Mucosa of gallbladder (tissue), 1 donor: ENCODE data around the gene ITGA4. TPM values are rescaled to one million over a fixed set of nuclear protein-coding genes. Genes with fewer than 3 reads are reported as not detected.
A peak's percentile ranks its signal among the peaks of the same experiment; 100 is the strongest.

ENCODE experiments used
- DNase-seq: peaks from one replicate; pipeline ENCODE4 v3.0.0-alpha.2; 2020; ENCODE audit warnings: low spot score
- total RNA-seq: library from RNA; stranded (reverse); gene quantifications from one replicate; pipeline ENCODE4 v1.2.1, GENCODE V29; 2021
- donor health status: DM: no; HTN: no; CAD: no.

The ITGA4 gene
- total RNA-seq, 1 donor from 2014 or later: 12.3 TPM

DNA sequence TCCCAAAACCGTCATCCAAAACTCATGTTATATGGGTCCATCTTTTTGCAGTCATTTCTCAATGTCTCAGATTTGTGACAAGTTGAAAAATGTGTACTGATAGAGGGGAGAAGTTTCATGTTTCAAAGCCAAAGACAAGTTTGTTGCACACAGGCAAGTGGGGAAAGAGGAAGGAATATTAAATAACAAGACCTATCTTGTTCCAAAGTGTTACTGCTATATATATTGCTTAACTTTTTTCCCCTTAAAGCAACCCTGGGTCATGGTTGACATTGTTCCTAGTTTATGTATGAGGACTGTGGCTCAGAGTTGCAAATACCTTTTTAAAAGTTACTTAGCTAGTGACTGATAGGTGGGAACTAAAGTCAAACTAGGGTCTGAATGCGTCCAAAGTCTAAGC, 1.7 kb downstream of the ITGA4 start:
- no peak for DNase-seq

DNA sequence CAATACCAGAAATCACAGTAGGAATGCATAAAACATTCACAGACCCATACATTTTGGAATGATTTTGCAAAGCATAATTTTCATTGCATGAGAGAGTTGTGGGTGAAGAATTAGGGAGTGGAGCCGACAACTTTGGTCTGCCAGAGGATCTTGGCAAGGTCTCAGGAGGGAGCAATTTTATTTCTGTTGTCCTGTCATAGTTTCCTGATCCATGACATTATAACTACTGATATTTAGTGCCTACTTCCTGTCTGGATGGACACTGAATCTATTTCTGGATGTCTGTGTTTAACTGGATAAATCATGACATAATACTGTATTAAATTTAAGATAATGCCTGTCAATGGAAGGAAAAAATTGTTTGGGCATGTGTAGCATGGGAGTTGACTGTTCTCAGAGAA, 2.4 kb downstream of the ITGA4 start:
- no peak for DNase-seq

DNA sequence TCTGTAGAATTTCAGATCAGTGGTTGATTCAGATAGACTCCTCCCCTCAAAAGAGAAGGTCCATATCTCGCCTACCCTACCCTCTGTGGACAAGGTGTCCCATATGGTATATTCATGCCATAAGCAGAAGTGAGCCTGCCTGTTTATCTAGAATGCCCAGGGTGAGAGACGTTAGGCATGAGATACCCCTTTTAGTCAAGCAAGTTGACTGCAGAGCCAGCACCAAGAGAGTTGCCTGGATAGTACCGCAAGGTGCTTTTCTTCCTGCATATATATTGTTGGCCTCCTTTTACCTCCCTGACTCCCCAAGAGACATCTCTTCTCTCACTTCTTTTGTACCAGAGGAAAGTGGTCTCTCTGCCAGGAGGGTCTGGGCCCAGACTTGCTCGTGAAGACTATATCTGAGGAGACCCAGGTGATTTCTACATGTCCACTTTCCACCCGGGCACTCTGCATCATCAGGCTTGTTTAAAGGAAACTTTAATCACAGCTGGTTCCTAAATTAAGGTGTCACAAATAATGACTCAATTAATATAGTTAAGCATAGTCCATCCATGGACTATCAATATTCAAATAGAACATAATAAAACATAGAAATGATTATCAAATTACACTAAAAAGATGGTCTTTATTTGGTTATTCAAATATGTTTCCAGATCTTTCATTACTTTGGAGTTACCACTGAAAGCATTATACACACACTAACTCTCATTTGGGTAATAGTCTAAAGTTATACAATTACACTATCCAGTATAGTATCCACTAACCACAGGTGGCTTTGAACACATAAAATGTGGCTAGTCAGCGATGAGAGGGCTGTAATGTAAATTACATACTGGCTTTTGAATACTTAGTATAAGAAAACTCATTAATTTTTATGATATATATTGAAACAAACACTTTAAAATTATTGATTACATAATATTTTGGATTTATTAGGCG, 4.1 kb downstream of the ITGA4 start:
- no peak for DNase-seq

DNA sequence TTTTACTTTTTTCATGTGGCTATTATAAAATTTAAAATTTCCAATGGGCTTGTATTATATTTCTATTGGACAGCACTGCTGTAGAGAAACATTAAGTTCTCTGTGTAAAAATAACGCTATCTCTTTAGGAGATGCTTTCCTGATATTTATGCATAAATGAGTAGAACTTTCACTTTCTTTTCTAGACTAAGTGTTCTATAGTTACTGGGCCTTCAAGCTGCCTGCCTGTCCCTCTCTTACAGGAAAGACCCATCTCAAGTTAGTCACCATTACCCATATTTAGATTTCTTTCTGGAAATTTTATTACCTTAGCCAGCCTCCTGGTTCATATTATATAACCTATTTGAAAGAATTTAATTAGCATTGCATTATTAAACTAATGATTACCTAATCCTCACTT, 4.8 kb downstream of the ITGA4 start:
- no peak for DNase-seq

DNA sequence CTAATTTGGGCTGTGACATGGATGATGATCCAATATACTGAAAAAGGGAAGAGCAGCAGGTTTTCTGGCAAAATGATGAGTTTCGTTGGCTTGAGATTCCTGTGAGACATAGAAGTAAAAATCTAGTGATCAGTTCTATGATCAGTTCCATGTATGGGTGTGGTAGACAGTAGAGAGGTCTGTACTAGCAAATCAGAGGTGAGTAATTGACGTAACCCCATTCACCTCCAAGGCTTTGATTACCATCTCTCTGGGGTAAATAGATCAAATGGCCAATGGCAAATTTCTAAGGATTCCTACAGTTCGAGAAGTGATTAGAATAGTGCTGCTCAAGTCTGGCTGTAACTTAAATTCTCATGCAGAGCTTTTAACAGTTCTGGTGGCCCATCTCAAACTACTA, 6.4 kb downstream of the ITGA4 start:
- no peak for DNase-seq

DNA sequence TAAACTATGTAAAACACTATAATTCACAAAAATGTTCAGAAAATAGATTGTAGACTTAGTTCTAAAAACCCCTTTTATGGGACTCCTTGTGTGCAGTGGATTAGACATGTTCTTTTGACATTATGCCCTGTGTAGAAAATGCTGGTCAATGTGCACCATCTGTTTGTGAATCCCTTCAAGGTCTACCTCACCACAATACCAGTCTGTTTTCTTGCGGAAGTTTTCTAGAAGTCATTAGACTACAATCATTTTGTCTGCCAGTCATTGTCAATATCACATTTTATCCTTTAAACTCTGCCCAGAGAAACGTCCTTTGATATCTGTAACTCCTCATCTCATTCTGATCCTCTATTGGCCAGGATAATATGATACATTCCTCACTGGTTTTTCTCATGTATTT, 7.8 kb downstream of the ITGA4 start:
- no peak for DNase-seq

DNA sequence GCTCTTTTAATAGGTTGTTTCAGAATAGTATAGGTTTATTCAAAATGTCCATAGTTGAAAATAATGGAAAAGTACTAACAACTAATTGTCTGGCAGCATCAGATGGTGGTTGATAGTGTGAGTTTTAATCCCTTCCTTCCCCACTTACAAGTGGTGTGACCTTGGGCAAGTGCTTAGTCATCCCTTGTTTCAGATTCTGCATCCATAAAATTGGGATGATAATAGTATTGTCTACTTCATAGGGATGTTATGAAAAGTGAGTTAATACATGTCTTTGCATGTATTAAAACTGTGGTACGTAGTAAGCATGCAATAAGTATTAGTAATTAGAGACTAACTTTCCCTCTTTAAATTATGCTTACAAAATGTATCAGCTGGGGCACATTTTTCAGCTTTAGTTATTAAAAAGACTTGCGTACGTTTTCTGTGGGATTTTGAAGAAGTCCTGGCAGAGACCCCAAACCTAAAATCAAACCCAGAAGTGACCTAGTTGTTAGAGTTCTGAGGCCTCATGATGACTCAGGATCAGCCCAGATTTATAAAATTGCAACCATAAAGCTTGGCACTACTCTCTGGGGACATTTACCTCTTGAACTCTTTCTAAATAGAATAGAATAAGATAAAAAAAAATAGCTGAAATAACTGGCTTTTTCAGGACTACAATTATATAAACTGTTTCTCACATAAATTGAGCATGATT, 8.6 kb downstream of the ITGA4 start:
- no peak for DNase-seq

DNA sequence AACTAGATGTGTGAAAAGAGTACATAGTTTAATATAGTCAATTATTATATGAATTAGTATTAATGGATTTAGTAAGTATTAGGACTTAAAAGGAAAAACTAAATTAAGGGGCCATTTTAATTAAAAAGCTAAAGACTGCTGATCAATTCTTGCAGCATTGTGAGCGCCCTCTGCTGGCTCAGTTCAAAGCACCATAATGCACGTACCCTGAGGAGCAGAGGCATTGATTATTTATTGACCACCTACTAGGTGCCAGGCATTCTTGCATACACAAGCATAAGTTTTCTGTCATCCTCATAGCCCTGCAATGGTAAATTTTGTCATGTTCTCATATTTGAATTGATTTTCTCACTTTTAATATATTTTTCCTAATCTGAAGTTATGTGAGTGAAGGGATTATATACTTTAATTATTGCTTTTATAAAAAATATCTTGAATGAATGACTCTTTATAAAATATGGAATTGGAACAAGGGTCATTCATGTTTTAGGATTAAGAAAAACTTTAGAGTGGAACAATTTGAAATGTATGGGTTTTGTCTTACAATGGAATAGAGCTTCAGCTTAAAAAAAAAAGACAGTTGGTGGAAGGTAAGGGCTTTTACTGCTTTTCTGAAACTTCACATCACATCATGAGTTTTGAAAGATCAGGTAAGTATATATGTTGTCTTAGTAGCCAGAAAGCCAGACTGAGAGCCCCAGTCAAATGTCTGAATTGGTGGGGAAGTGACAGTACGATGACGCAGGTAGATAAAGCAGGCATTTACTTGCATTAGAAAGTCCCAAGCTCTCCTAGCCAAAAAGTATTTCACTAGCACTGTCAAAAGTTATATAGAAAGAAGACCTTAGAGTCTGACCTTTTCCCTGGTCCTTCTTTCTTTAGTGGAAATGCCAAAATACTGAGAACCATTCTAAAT, 9.7 kb downstream of the ITGA4 start:
- peak; percentile 74 for DNase-seq

DNA sequence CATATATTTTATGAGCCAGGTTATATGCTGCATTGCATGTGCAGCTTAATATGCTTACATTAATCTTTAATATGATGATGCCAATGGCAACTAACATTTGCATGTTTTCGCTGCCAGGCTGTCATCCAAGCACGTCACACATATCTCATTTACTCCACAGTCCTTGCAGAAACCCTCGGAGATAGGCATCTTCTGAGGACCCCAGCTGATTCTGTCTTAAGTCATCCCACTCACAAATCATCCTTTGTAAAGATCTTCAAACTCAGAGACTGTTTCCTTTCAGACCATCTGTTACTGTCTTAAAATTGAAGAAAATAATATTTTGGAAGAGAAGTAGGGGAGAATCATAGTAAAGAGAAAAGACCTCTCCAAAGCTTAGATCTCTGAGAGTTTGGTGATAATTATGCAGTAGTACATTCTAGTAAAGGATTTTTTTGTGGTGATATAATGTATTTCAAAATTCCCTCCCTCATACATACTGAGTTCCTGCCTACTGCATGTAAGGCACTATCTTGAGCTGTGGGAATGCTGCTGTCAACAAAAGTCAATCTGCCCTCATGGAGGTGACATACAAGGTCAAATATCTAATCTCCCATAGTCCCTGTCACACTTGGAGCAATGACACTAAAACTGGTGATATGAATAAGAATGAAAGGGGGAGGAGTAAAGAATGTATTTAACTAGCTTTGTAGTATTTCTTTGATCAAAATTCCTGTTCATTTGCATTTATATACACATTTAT, 11.0 kb downstream of the ITGA4 start:
- no peak for DNase-seq

DNA sequence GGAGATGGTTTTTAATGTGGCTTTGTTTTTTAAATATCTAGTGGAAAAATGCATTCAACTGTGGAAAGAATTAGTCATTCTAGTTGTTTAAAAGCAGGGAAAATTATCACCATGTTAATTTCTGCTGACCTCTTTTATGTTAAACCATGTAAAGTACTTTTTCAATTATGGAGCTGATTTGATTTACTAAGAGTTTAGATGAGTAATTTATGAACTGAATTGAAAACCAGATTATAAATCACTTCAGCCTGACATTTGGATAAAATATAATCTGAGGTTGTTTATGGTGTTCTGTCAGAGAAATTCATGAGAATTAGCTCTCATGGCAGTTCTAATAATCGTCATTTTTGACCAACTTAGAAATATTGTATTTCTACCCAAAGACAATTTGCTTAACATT, 11.6 kb downstream of the ITGA4 start:
- DNase-seq: no peak

DNA sequence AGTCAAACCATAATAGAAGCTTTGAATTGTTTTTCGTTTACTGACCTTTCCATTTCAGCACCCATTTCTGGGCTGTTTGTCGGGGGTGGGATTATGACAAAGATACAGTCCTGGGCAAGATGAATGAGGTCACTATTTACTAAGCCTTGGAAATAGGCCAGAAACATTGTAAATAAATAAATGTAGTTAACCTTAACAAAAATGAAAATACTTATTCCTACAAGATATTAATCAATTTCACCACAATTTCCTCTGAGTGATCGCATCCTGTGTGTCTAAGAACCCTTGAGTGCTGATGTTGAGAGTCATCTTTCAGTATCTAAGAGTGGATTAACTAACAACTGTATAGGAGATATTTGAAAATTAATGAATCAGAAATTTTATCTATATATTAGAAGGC, 14.0 kb downstream of the ITGA4 start:
- DNase-seq: no peak

DNA sequence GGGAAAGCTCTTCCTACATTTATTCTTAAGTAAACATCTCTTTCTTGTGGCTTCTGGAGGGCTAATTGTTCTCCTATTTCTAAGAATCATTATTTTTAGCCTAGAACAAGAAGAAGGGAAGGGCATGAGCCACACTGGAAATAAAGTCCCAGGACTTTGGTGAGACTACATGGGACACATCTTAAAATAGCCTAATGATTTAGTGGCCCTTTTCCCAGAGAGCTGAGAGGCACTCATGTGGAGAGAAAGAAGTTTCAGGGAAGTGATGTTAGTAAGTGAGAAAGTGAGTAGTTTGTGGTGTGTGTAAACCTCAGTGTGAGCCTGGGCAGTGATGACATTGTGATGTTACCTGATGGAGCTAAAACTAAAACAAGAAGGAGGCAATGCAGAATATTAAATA, 14.6 kb downstream of the ITGA4 start:
- no peak for DNase-seq

DNA sequence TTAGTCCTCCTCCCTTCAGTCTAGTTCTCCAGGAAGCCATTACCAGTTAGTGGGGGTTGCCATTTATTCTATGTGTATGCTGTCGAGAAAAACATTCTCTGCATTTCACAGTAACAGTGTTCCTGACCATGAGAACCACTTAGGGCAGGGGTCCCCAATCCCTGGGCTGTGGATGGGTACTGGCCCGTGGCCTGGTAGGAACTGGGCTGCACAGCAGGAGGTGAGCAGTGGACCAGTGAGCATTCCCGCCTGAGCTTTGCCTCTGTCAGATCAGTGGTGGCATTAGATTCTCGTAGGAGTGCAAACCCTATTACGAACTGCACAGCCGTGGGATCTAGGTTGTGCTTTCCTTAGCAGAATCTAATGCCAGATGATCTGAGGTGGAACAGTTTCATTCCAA, 15.8 kb downstream of the ITGA4 start:
- no peak for DNase-seq

DNA sequence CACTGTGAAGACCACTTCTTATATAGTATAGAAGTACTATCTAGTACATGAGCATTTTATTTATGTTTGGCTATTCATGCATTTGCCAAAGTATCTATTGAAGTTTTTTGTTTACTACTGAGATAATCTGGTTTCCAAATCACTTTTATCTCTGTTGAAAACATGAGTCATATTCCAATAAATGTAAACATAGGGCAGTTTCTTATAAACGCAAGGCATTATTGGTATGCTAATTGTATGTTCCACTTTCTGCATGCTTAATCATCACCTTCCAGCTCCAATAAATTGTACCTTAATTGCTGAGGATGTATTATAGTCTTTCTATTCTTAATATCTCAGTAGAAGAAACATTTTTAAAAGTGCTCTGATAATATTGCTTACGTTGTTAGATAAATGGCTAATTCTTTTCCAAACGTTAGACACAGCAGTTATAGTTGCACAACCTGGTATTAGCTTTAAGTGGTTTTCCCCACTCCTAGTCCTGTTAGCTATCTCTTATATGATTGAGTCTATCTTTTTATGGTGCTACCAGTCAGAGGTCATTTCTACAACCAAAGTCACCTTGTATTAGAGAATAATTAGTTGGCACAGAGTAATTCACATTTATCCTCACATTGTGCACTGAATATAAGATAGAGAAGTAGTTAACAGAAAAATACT, 17.2 kb downstream of the ITGA4 start:
- no peak for DNase-seq

DNA sequence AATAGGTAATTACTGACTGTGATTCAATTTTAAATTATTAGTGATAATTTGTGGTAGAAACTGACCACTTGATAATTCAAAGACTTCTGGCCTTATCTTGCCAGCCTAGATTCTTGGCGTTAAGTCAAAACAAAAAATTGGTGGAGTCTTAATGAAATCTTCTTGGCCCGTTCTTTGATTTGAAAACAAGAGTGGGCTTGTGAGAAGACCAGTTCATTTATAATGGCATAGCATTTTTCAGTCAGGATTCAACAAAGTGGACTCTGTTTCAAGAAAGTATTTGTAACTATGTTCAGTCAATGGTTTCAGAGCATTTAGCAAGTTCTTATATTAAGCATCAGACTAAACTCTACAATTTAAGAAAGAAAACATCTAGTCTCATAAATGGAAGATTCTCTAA, 26.0 kb downstream of the ITGA4 start:
- no peak for DNase-seq

DNA sequence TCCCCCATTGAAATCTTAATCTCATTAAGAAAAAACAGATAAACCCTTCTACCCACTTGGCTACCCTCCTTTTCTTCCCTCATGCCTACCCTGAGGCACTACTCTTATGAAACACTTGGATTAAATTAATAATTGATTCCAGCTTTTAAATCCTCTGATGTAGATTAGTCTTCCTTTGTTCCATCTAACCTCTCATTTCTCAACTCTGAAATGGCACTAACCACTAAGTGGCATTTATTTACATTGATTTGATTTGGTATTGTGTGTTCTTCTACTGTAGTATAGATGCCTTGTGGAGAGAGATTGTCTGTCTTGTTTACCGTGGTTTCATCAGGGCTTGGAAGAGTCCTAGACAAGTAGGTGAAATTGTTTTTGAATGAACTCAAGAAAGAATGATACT, 26.7 kb downstream of the ITGA4 start:
- no peak for DNase-seq

DNA sequence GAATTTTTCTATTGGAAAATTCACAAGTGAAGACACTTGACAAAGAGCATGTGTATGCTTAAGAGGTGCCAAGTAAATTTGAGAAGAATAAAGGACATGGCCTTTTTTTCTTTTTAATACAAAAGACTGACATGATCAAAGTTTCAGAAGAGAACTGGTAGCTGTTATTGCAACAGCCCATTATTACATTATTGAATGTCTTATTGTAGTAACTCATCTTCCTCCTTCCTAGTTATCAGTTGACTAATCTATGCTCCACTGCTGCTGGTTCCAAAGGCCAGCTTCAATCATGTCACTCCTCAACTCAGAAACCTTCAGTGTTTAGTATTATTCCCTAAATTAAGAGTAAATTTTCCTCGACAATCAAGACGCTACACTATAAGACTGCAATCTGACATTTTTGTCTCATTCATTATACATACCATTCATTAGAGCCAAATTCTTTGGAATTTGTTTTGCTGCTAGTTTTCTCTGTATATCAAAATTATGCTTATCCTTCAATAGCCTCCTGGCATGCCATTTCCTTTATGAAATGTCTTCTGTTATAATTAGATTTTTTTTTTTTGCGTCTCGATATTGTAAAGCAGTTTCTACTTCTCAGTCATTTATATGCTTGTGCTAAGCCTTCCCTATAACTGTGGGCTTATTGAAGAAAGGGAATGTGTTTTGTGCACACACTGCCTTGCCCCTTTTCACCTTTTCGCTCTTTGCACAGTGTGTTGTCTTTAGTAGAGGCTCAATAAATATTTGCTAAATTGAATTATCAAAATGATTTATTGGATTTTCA, 27.9 kb downstream of the ITGA4 start:
- no peak for DNase-seq

DNA sequence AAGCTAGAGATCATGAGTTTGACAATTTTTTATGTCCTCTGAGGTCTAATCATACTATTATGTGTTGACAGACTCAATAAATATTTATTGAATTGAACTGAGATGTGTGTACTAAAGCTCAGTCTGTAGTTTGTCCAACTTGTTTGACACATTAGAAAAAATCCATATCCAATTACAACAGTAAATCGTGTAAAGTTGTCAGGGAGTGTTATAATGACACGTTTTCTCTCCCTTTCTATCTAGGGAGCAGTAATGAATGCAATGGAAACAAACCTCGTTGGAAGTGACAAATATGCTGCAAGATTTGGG, 28.4 kb downstream of the ITGA4 start:
- no peak for DNase-seq

DNA sequence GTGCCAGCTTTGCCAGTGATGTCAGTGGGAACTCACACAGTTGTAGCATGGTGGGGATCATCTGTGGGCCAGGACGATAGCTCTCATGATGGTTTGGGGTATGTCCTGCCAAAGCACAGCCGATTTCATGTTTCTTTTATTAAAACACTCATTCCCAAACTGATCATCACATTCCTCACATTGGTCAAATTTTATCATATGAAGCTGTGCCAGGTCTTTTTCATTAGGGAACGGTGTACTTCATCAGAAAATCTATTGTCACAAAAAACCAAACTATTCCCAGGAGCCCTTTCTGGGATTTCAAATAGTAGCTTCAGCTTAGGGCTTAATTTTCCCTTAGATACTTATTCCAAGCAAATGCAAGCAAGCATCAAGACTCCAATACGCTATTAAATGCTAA, 42.0 kb downstream of the ITGA4 start:
- DNase-seq: no peak

DNA sequence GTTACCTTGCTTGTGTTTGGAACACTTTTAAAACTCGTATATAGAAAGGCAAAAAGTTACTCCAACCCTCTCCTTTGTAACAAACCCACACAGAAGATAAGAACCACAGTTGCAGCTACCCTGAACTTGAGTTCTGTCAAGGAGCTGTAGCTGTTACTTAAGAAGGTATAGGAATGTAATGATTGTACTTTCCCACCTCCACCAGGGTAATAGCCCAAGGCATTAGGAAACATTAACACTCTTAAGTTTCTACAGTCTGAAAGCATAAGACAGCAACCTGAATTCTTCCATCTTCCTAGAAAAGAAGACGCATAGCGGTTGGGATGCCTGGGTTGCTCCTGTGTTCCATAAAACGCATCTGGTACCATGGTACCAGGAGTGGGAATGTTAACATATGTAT, 43.0 kb downstream of the ITGA4 start:
- DNase-seq: no peak
